Common myeloid progenitor, CD34-positive (primary cell): ENCODE results near the gene NRG2.

Source experiments
- CTCF ChIA-PET: fragments of 350-600 bp; sonication (Branson Sonifier 250); formaldehyde crosslinking; loops from one replicate; lab custom pipeline; 2021; ENCODE audit warnings: antibody characterized with exemption; lab: Charles Lee
- POLR2A ChIA-PET: fragments of 350-600 bp; sonication (Branson Sonifier 250); formaldehyde crosslinking; loops from one replicate; lab custom pipeline; 2021; ENCODE audit warnings: antibody characterized with exemption; lab: Charles Lee
- DNase-seq, 3 donors: peaks; one replicate each; pipeline versions ENCODE4 v3.0.0 to v3.0.0-alpha.2; 2013
- H3K27ac ChIP-seq, 2 experiments: 1 replicate in 1 of 2; 2 replicates in 1 of 2; pipeline ENCODE4 v1.7.0; 2013; ENCODE audit warnings: inconsistent platforms in 2 of 2, low read length in 2 of 2, mild to moderate bottlenecking in 2 of 2, low read depth in 1 of 2, moderate library complexity in 1 of 2; ENCODE audit not compliant: severe bottlenecking in 2 of 2, insufficient read depth in 1 of 2, poor library complexity in 1 of 2
- H3K27me3 ChIP-seq, 5 experiments: replicated peaks in 2 of 5; 1 replicate in 3 of 5; 2 replicates in 2 of 5; pipeline versions ENCODE4 v1.6.1 to v1.7.0; 2013; ENCODE audit warnings: low read length in 4 of 5, mild to moderate bottlenecking in 2 of 5, moderate library complexity in 2 of 5, inconsistent platforms in 1 of 5; ENCODE audit not compliant: insufficient read depth in 5 of 5, control insufficient read depth in 4 of 5
- H3K36me3 ChIP-seq, 4 experiments: 1 replicate in 2 of 4; 2 replicates in 2 of 4; pipeline versions ENCODE4 v1.6.1 to v1.7.0; 2013; ENCODE audit warnings: low read length in 3 of 4, control low read depth in 1 of 4, mild to moderate bottlenecking in 1 of 4; ENCODE audit not compliant: control insufficient read depth in 4 of 4, insufficient read depth in 4 of 4
- H3K4me1 ChIP-seq, 4 experiments: 1 replicate in 3 of 4; 2 replicates in 1 of 4; pipeline versions ENCODE4 v1.6.1 to v1.7.1; 2013; ENCODE audit warnings: low read length in 3 of 4, mild to moderate bottlenecking in 3 of 4, control low read depth in 1 of 4, inconsistent platforms in 1 of 4, moderate library complexity in 1 of 4; ENCODE audit not compliant: control insufficient read depth in 4 of 4, insufficient read depth in 4 of 4; ENCODE audit errors: control extremely low read depth in 1 of 4
- H3K4me3 ChIP-seq, 7 experiments: 1 replicate in 4 of 7; 2 replicates in 3 of 7; pipeline versions ENCODE4 v1.5.1 to v1.7.0; 2013; ENCODE audit warnings: mild to moderate bottlenecking in 7 of 7, low read length in 6 of 7, moderate library complexity in 6 of 7, inconsistent platforms in 2 of 7, low read depth in 2 of 7, control low read depth in 1 of 7; ENCODE audit not compliant: insufficient read depth in 4 of 7, control insufficient read depth in 1 of 7; ENCODE audit errors: extremely low read depth in 1 of 7
- H3K9me3 ChIP-seq, 5 experiments: 1 replicate in 4 of 5; 2 replicates in 1 of 5; pipeline versions ENCODE4 v1.6.1 to v1.7.1; 2013; ENCODE audit warnings: low read length in 4 of 5, mild to moderate bottlenecking in 2 of 5, inconsistent platforms in 1 of 5, low read depth in 1 of 5, moderate library complexity in 1 of 5; ENCODE audit not compliant: control insufficient read depth in 4 of 5, insufficient read depth in 2 of 5; ENCODE audit errors: control extremely low read depth in 1 of 5
- WGBS: methylation state at CpG from one replicate; pipeline ENCODE4 v1.1.5; 2013; ENCODE audit not compliant: insufficient coverage; 5-methylcytosine and 5-hydroxymethylcytosine counted together

Gene NRG2

DNA sequence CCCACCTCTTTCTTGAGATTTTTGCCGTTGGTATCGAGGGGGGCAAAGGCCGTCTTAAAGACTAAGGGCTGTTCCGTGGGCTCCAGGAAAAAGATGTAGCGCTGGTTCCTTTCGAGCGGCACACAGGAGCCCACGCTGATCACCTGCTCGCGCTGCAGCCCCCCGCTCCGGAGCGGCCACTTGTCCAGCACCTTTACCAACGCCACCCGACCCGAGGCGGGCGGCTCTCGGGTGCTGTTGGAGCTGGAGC, 781 bp downstream of the NRG2 start:
- WGBS: 5% methylated on average over 13 of the region's 19 CpGs
- peaks cover 4 to 30% (median 15%) of the 10 kb centered on the region in 4 experiments for H3K4me1 ChIP-seq
- peaks cover 25 to 63% (median 29%) of the 10 kb centered on the region in 5 experiments for H3K27me3 ChIP-seq
- peak overlapping the region in 4 of 7 experiments; percentile 40 to 72 (median 62) for H3K4me3 ChIP-seq
- ChIA-PET CTCF (no interaction called here), POLR2A (no interaction called here)
- DNase-seq: no peak
- no peaks in the 10 kb centered on the region for H3K9me3 ChIP-seq
- no peaks in the 10 kb centered on the region for H3K36me3 ChIP-seq
- no peak overlapping the region for H3K27ac ChIP-seq

- peaks cover 4 to 30% (median 15%) of the 10 kb centered on the region in 4 experiments for H3K4me1 ChIP-seq
- no peak overlapping the region for H3K27ac ChIP-seq
- no peaks in the 10 kb centered on the region for H3K36me3 ChIP-seq
- peaks cover 25 to 65% (median 34%) of the 10 kb centered on the region in 5 experiments for H3K27me3 ChIP-seq
- H3K4me3 ChIP-seq: peak overlapping the region in 4 of 7 experiments; percentile 40 to 72 (median 62)
- ChIA-PET CTCF (interaction anchor here (1.2 to 1.4 kb wide), 3 partner anchors 14 to 120 kb away, joined by 3 read pairs; no protein-coding TSS in a partner anchor), POLR2A (no interaction called here)
- no peaks in the 10 kb centered on the region for H3K9me3 ChIP-seq
- DNase-seq: peak in 1 of 3 donors; percentile 28
- WGBS: 1% methylated on average over 19 of the region's 34 CpGs
Measured at GRCh38 chr5:140041492-140042392, 1.4 kb downstream of the NRG2 start.

DNA sequence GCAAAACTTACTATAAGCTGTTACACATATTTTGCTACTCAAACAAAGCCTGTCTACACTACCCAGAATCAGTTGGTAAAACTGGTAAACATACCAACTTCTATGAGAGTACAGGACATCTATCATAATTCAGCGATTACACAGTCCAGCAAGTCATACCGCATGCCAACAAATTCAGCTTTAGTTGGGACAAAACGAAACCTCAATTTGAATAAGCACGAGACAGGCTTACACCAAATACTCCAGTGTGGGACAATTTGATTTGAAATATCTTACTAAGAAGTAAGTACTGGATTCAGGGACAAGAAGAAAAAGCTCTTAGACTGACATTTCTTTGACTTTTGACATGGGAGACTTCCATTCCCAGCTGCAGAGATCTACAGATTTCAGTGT, 2.0 kb downstream of the NRG2 start:
- Histone ChIP-seq H3K36me3 (no peaks in the 10 kb centered on the region), H3K27ac (no peak overlapping the region), H3K27me3 (peaks cover 25 to 66% (median 36%) of the 10 kb centered on the region in 5 experiments), H3K4me3 (no peak overlapping the region), H3K4me1 (peaks cover 4 to 30% (median 15%) of the 10 kb centered on the region in 4 experiments), H3K9me3 (no peaks in the 10 kb centered on the region)
- no peak for DNase-seq
- CTCF ChIA-PET: interaction anchor here (0.7 to 1.4 kb wide), 6 partner anchors 14 to 121 kb away, joined by 3 to 4 read pairs (median 3); no protein-coding TSS in a partner anchor
- POLR2A ChIA-PET: no interaction called here
- WGBS: 64% methylated on average over 3 of the region's 4 CpGs

DNA sequence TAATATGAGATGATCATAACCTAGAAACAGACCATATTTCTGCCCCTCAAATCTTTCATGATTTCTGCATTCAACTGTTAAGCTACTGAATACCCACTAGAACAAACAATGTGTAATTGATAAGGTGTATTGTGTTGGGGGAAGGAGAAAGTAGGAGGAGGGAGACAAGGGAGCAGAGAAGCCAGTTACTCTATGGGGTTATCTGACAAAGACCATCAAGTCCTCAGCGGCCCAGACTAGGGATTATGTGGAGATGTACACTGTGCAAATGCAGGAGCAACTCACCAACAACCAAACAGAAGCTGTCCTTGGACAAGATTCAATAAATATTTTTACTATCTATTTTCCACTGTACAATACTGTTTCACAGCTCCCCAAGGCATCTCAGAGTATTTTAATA, 2.7 kb downstream of the NRG2 start:
- 100% methylated on average over 1 of the region's 1 CpG for WGBS
- H3K27ac ChIP-seq: no peak overlapping the region
- peaks cover 24 to 62% (median 33%) of the 10 kb centered on the region in 5 experiments for H3K27me3 ChIP-seq
- DNase-seq: no peak
- POLR2A ChIA-PET: no interaction called here
- H3K4me1 ChIP-seq: peaks cover 4 to 30% (median 15%) of the 10 kb centered on the region in 4 experiments
- CTCF ChIA-PET: interaction anchor here (0.7 to 1.1 kb wide), 3 partner anchors 36 to 112 kb away, joined by 3 to 4 read pairs (median 3); no protein-coding TSS in a partner anchor
- H3K4me3 ChIP-seq: no peak overlapping the region
- no peaks in the 10 kb centered on the region for H3K9me3 ChIP-seq
- H3K36me3 ChIP-seq: no peaks in the 10 kb centered on the region

DNA sequence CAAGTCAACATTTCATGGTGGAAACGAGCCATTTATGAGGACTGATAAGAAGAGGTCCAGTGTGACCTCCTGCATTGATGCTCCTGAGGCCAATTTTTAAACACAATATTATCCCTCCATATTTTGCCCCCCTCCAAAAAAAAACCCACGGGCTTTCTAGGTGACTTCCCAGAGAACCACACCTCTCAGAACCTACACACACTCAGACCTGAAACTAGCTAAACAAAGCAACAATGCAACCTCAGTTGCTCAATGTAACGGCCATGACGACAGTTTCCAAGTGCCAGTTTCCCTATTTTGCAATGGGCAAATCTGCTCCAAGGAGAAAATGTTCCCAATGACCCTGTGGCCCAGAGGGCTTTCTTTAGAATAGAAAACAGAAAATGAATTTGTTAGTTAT, 3.5 kb downstream of the NRG2 start:
- no peak overlapping the region for H3K27ac ChIP-seq
- peaks cover 4 to 30% (median 15%) of the 10 kb centered on the region in 4 experiments for H3K4me1 ChIP-seq
- H3K9me3 ChIP-seq: no peaks in the 10 kb centered on the region
- WGBS: 76% methylated on average over 3 of the region's 4 CpGs
- POLR2A ChIA-PET: no interaction called here
- H3K36me3 ChIP-seq: no peaks in the 10 kb centered on the region
- CTCF ChIA-PET: no interaction called here
- DNase-seq: no peak
- no peak overlapping the region for H3K4me3 ChIP-seq
- peaks cover 16 to 54% (median 26%) of the 10 kb centered on the region in 5 experiments for H3K27me3 ChIP-seq

DNA sequence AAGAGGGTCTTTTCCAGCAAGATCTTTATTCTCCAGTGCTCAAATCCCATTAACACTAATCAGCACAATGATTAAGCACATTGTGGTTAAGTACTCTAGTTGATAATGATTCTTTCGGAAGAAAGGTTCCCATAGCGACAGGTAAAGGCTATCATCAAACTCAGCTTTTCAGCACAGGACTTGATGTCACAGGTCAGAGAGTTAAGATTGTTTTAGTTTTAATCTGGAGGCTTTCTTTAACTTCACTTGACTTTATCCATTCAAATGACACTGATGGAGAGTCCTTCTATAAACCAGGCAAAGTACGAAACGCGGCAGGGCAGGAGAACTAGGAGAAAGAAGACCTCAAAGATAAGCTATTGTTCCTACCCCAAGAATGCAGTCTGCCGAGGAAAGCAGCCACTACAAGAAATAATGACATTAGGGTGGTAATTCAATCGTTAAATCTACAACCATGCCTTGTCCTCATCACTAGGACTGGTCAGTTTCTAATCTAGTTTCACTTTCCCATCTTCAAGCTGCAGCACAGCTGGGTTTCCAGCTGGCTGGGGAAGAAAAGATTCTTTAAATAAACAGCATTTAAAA, 4.6 kb downstream of the NRG2 start:
- 19% methylated on average over 3 of the region's 7 CpGs for WGBS
- peaks cover 11 to 43% (median 20%) of the 10 kb centered on the region in 5 experiments for H3K27me3 ChIP-seq
- POLR2A ChIA-PET: interaction anchor here (0.7 kb wide), 1 partner anchor 194 kb away, joined by 3 read pairs; no protein-coding TSS in a partner anchor

More for the DNA sequence above, 4.6 kb downstream of the NRG2 start:
- Histone ChIP-seq H3K27ac (no peak overlapping the region), H3K4me1 (peaks cover 4 to 24% (median 12%) of the 10 kb centered on the region in 4 experiments), H3K36me3 (no peaks in the 10 kb centered on the region), H3K9me3 (peaks cover 0 to 3% (median 0%) of the 10 kb centered on the region in 5 experiments), H3K4me3 (peak overlapping the region in 4 of 7 experiments; percentile 61 to 77 (median 68))
- DNase-seq: peak in 2 of 3 donors; percentile 31 to 48
- CTCF ChIA-PET: interaction anchor here (0.6 kb wide), 1 partner anchor 150 kb away, joined by 3 read pairs; no protein-coding TSS in a partner anchor
